ENCODE data around the gene SHC2.

SHC2 gene

DNA sequence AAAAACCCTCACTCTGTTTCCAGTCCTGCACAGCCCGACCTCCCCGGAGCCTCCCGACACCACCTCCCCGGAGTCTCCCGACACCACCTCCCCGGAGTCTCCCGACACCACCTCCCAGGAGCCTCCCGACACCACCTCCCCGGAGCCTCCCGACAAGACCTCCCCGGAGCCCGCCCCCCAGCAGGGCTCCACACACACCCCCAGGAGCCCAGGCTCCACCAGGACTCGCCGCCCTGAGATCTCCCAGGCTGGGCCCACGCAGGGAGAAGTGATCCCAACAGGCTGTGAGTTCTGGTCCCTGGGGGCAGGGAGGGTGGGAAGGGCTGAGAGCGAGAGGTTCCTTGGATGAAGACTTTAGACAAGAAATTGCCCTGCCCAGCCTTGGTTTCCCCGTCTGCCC is 40.8 kb upstream of the SHC2 start:
- TF ChIP-seq, protein P1, sequence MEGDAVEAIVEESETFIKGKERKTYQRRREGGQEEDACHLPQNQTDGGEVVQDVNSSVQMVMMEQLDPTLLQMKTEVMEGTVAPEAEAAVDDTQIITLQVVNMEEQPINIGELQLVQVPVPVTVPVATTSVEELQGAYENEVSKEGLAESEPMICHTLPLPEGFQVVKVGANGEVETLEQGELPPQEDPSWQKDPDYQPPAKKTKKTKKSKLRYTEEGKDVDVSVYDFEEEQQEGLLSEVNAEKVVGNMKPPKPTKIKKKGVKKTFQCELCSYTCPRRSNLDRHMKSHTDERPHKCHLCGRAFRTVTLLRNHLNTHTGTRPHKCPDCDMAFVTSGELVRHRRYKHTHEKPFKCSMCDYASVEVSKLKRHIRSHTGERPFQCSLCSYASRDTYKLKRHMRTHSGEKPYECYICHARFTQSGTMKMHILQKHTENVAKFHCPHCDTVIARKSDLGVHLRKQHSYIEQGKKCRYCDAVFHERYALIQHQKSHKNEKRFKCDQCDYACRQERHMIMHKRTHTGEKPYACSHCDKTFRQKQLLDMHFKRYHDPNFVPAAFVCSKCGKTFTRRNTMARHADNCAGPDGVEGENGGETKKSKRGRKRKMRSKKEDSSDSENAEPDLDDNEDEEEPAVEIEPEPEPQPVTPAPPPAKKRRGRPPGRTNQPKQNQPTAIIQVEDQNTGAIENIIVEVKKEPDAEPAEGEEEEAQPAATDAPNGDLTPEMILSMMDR (IDR thresholded peaks at IDR 0.05; ENCODE audit: insufficient read depth, low read depth, low read length, missing control alignments), result no peak
- no peak overlapping the region for H3K4me3 ChIP-seq (ENCODE audit: low read depth, low read length)
- no peak for DNase-seq (ENCODE audit: low read depth)

DNA sequence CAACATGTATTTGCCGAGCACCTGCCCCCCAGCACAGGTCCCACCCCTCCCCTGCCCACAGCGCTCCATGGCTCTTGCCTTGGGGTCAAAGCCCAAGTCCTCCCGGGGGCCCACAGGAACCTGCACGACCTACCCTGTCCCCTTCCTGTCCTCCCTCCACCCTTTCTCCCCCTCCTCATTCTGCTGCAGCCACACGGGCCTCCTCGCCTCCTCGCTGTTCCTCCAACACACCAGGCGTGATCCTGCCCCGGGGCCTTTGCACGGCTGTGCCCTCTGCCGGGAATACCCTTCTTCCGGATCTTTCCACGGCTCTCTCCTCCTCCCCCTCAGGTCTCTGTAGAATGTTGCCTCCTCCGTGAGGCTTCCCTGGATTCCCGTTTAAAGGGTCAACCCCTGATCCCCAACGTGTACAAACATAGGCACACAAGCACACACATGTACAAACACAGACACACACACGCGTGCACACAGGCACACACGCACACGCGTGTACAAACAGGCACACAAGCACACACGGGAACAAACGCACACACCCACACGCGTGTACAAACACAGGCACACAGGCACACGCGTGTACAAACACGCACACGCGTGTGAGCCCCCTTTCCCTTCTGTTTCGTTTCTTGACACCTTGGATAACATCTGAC is 38.3 kb upstream of the SHC2 start:
- TF ChIP-seq, protein P1 (IDR thresholded peaks at IDR 0.05; ENCODE audit: insufficient read depth, low read depth, low read length, missing control alignments), result no peak

GRCh38 chr19:498511-498891 is 37.7 kb upstream of the SHC2 start:
- H3K4me3 ChIP-seq (ENCODE audit: low read depth, low read length), result no peak overlapping the region
- TF ChIP-seq, protein P1 (IDR thresholded peaks at IDR 0.05; ENCODE audit: insufficient read depth, low read depth, low read length, missing control alignments), result no peak

More for the DNA sequence above, 38.3 kb upstream of the SHC2 start:
- no peak for DNase-seq (ENCODE audit: low read depth)
- no peak overlapping the region for H3K4me3 ChIP-seq (ENCODE audit: low read depth, low read length)

DNA sequence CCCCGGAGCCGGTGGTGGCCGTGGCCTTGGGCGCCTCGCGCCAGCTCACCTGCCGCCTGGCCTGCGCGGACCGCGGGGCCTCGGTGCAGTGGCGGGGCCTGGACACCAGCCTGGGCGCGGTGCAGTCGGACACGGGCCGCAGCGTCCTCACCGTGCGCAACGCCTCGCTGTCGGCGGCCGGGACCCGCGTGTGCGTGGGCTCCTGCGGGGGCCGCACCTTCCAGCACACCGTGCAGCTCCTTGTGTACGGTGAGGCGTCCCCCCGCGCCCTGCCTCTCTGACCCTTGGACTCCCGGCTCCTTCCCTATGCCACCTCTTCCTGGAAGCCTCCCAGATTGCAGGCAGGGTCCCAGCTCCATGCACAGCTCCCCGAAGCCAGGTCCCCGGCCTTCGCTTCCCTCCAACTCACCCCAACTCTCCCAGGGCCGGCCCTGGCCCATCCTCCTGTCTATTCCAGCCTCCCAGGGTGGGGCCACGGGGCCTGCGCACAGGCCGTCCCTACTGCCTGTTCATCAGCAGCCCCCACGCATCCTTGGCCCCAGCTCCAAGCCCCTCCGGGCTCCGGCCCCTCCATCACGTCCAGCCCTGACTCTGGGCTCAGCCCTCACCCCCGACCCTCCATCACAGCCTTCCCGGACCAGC is 37.2 kb upstream of the SHC2 start:
- TF ChIP-seq, protein P1 (IDR thresholded peaks at IDR 0.05; ENCODE audit: insufficient read depth, low read depth, low read length, missing control alignments), result no peak
- H3K4me3 ChIP-seq (ENCODE audit: low read depth, low read length), result no peak overlapping the region
- no peak for DNase-seq (ENCODE audit: low read depth)

More at GRCh38 chr19:498511-498891, 37.7 kb upstream of the SHC2 start:
- no peak for DNase-seq (ENCODE audit: low read depth)

GRCh38 chr19:497491-497868 is 36.6 kb upstream of the SHC2 start:
- no peak overlapping the region for H3K4me3 ChIP-seq (ENCODE audit: low read depth, low read length)
- TF ChIP-seq, protein P1 (IDR thresholded peaks at IDR 0.05; ENCODE audit: insufficient read depth, low read depth, low read length, missing control alignments), result no peak
- DNase-seq (ENCODE audit: low read depth), result no peak

GRCh38 chr19:496986-497385 is 36.2 kb upstream of the SHC2 start:
- DNase-seq (ENCODE audit: low read depth), result no peak
- TF ChIP-seq, protein P1 (IDR thresholded peaks at IDR 0.05; ENCODE audit: insufficient read depth, low read depth, low read length, missing control alignments), result no peak
- H3K4me3 ChIP-seq (ENCODE audit: low read depth, low read length), result no peak overlapping the region

All from GM12865 (cell line).